IMR-90 (cell line): ENCODE measurements around the gene PADI2. TPM values are rescaled to one million over a fixed set of nuclear protein-coding genes. Genes with fewer than 3 reads are reported as not detected.

Experiments used
- ATAC-seq: fragments of 200-7000 bp; cut with Tn5 transposase; 2 replicates; pipeline ENCODE4 v1.9.1; 2020; ENCODE audit warnings: low read depth, mild to moderate bottlenecking, moderate library complexity
- BruUV-seq: library from RNA; stranded (reverse); fragments of 400-500 nt; replicated peaks from 2 replicates; lab custom pipeline; 2021; lab: Mats Ljungman, UMichigan
- CTCF ChIA-PET: fragments of 300-600 bp; formaldehyde crosslinking; extraction: SDS; loops from one replicate; lab custom pipeline; 2021; ENCODE audit warnings: antibody characterized with exemption; lab: Yijun Ruan, JAX
- POLR2A ChIA-PET: fragments of 300-600 bp; sonication (Branson Sonifier 250); formaldehyde crosslinking; loops from one replicate; lab custom pipeline; 2022; ENCODE audit warnings: antibody characterized with exemption; ENCODE audit not compliant: unreplicated experiment; lab: Charles Lee
- DNase-seq: peaks from one replicate; pipeline ENCODE4 v3.0.0; 2013
- H2AFZ ChIP-seq: replicated peaks from 2 replicates; pipeline ENCODE3; 2013; ENCODE audit warnings: low read length, mild to moderate bottlenecking; ENCODE audit not compliant: poor library complexity
- H2AK5ac ChIP-seq: 2 replicates; pipeline ENCODE4 v1.6.1; 2013; ENCODE audit warnings: low read depth, low read length, inconsistent platforms
- H2AK9ac ChIP-seq: replicated peaks from 2 replicates; pipeline ENCODE3; 2013; ENCODE audit warnings: mild to moderate bottlenecking, low read depth, low read length, moderate library complexity; ENCODE audit not compliant: poor library complexity
- H2BK120ac ChIP-seq: 2 replicates; pipeline ENCODE4 v1.6.1; 2013; ENCODE audit warnings: low read depth, low read length, inconsistent platforms
- H2BK15ac ChIP-seq: 3 replicates; pipeline ENCODE4 v1.6.1; 2013; ENCODE audit warnings: low read depth, low read length, inconsistent platforms
- H2BK20ac ChIP-seq: 2 replicates; pipeline ENCODE4 v1.6.1; 2013; ENCODE audit warnings: low read depth, mild to moderate bottlenecking, inconsistent platforms, low read length, moderate library complexity
- H2BK5ac ChIP-seq: 2 replicates; pipeline ENCODE4 v1.6.1; 2013; ENCODE audit warnings: mild to moderate bottlenecking, low read depth, low read length, inconsistent platforms; ENCODE audit not compliant: poor library complexity, severe bottlenecking
- H3K14ac ChIP-seq: replicated peaks from 2 replicates; pipeline ENCODE4 v1.6.1; 2013; ENCODE audit warnings: low read depth, low read length, inconsistent platforms
- H3K18ac ChIP-seq: 2 replicates; pipeline ENCODE4 v1.6.1; 2013; ENCODE audit warnings: low read depth, low read length, control low read depth
- H3K23ac ChIP-seq: 2 replicates; pipeline ENCODE4 v1.6.1; 2013; ENCODE audit warnings: low read depth, low read length, inconsistent platforms
- H3K27ac ChIP-seq: 2 replicates; pipeline ENCODE4 v1.5.1; 2013; ENCODE audit warnings: mild to moderate bottlenecking, control low read depth, low read length; ENCODE audit not compliant: insufficient read depth
- H3K27me3 ChIP-seq: 2 replicates; pipeline ENCODE4 v1.6.1; 2013; ENCODE audit warnings: low read length; ENCODE audit not compliant: control insufficient read depth, insufficient read depth
- H3K36me3 ChIP-seq: 2 replicates; pipeline ENCODE4 v1.6.1; 2013; ENCODE audit warnings: low read length, mixed read lengths; ENCODE audit not compliant: control insufficient read depth, insufficient read depth
- H3K4ac ChIP-seq: 2 replicates; pipeline ENCODE4 v1.6.1; 2013; ENCODE audit warnings: low read depth, low read length, inconsistent platforms
- H3K4me1 ChIP-seq: 2 replicates; pipeline ENCODE4 v1.6.1; 2013; ENCODE audit warnings: low read length, mixed read lengths; ENCODE audit not compliant: control insufficient read depth, insufficient read depth
- H3K4me2 ChIP-seq: 2 replicates; pipeline ENCODE4 v1.6.1; 2013; ENCODE audit warnings: low read depth, mild to moderate bottlenecking, control low read depth, low read length, moderate library complexity
- H3K4me3 ChIP-seq: 2 replicates; pipeline ENCODE4 v1.5.1; 2013; ENCODE audit warnings: low read depth, mild to moderate bottlenecking, control low read depth, low read length, moderate library complexity; ENCODE audit not compliant: insufficient read depth
- H3K56ac ChIP-seq: 2 replicates; pipeline ENCODE4 v1.6.1; 2013; ENCODE audit warnings: low read length, inconsistent platforms; ENCODE audit not compliant: insufficient read depth; ENCODE audit errors: extremely low read depth
- H3K79me1 ChIP-seq, 2 experiments: 2 replicates each; pipeline ENCODE4 v1.6.1; 2013; ENCODE audit warnings: low read length in 2 of 2, inconsistent platforms in 1 of 2, low read depth in 1 of 2
- H3K9ac ChIP-seq: 2 replicates; pipeline ENCODE4 v1.6.1; 2013; ENCODE audit warnings: low read depth, low read length, control low read depth
- H3K9me1 ChIP-seq: 2 replicates; pipeline ENCODE4 v1.6.1; 2013; ENCODE audit warnings: low read length, inconsistent platforms; ENCODE audit not compliant: insufficient read depth
- H3K9me3 ChIP-seq: 2 replicates; pipeline ENCODE4 v1.6.1; 2013; ENCODE audit warnings: low read length; ENCODE audit not compliant: control insufficient read depth, insufficient read depth
- H4K20me1 ChIP-seq: 2 replicates; pipeline ENCODE4 v1.6.1; 2013; ENCODE audit warnings: low read length, inconsistent platforms; ENCODE audit not compliant: insufficient read depth
- H4K5ac ChIP-seq: 2 replicates; pipeline ENCODE4 v1.6.1; 2013; ENCODE audit warnings: mild to moderate bottlenecking, low read depth, low read length, control low read depth
- H4K8ac ChIP-seq, 2 experiments: 2 replicates each; pipeline ENCODE4 v1.6.1; 2013; ENCODE audit warnings: low read depth in 2 of 2, low read length in 2 of 2, control low read depth in 1 of 2, inconsistent platforms in 1 of 2
- H4K91ac ChIP-seq: 2 replicates; pipeline ENCODE4 v1.6.1; 2013; ENCODE audit warnings: low read depth, low read length, inconsistent platforms; ENCODE audit not compliant: insufficient read depth
- BHLHE40 ChIP-seq: fragments of 150-350 bp; IDR thresholded peaks from 2 replicates; pipeline ENCODE4 v1.6.1; 2016; ENCODE audit warnings: mild to moderate bottlenecking, low read depth, low read length
- CEBPB ChIP-seq: IDR thresholded peaks from 2 replicates; pipeline ENCODE4 v1.6.1; 2012; ENCODE audit warnings: low read depth, low read length, improper control_type of control experiment
- CHD1 ChIP-seq: IDR thresholded peaks from 2 replicates; pipeline ENCODE4 v1.6.1; 2012; ENCODE audit warnings: low read depth, low read length, improper control_type of control experiment
- FOS ChIP-seq: fragments of 150-350 bp; IDR thresholded peaks from 2 replicates; pipeline ENCODE4 v1.6.1; 2016; ENCODE audit warnings: low read depth, low read length
- MAFK ChIP-seq: IDR thresholded peaks from 2 replicates; pipeline ENCODE4 v1.6.1; 2012; ENCODE audit warnings: low read depth, low read length, improper control_type of control experiment
- MAZ ChIP-seq: IDR thresholded peaks from 2 replicates; pipeline ENCODE4 v1.6.1; 2012; ENCODE audit warnings: low read depth, mild to moderate bottlenecking, low read length, improper control_type of control experiment, moderate library complexity, borderline replicate concordance
- MXI1 ChIP-seq: IDR thresholded peaks from 2 replicates; pipeline ENCODE4 v1.6.1; 2012; ENCODE audit warnings: low read depth, mild to moderate bottlenecking, low read length, moderate library complexity, borderline replicate concordance
- NFE2L2 ChIP-seq: fragments of 150-350 bp; IDR thresholded peaks from 2 replicates; pipeline ENCODE4 v1.6.1; 2016; ENCODE audit warnings: low read depth, mild to moderate bottlenecking, low read length
- POLR2A ChIP-seq: IDR thresholded peaks from 2 replicates; pipeline ENCODE4 v1.6.1; 2012; ENCODE audit warnings: mild to moderate bottlenecking, low read depth, low read length
- RAD21 ChIP-seq: IDR thresholded peaks from 2 replicates; pipeline ENCODE4 v1.6.1; 2012; ENCODE audit warnings: low read length, improper control_type of control experiment
- RCOR1 ChIP-seq: IDR thresholded peaks from 2 replicates; pipeline ENCODE4 v1.6.1; 2012; ENCODE audit warnings: mild to moderate bottlenecking, low read length, improper control_type of control experiment; ENCODE audit not compliant: insufficient replicate concordance
- RFX5 ChIP-seq: IDR thresholded peaks from 2 replicates; pipeline ENCODE4 v1.8.0; 2012; ENCODE audit warnings: low read depth, mild to moderate bottlenecking, low read length, moderate library complexity
- SMC3 ChIP-seq: fragments of 150-350 bp; IDR thresholded peaks from 2 replicates; pipeline ENCODE4 v1.6.1; 2016; ENCODE audit warnings: low read depth, mild to moderate bottlenecking, antibody characterized with exemption, low read length, moderate library complexity
- WGBS, 2 experiments: methylation state at CpG; one replicate each; pipeline versions ENCODE4 v1.1.5 to v1.1.7; 2013; ENCODE audit warnings: missing lambda C conversion rate in 2 of 2; ENCODE audit not compliant: insufficient read length in 1 of 2; ENCODE audit errors: extremely low coverage in 2 of 2; 5-methylcytosine and 5-hydroxymethylcytosine counted together
- dilution Hi-C: fragments of 300-500 bp; cut with HindIII; formaldehyde crosslinking; loops from one replicate; pipeline ENCODE4 v1.14.3; 2018; ENCODE audit warnings: low sequenced_read_pairs; ENCODE audit not compliant: unreplicated experiment
- in situ Hi-C: fragments of 300-500 bp; cut with MboI; formaldehyde crosslinking; loops from 3 replicates; pipeline ENCODE4 v1.14.3; 2019; ENCODE audit warnings: low sequenced_read_pairs, inconsistent platforms, mixed read lengths
- intact Hi-C: fragments of 100-400 bp; cut with micrococcal nuclease; formaldehyde crosslinking; loops from 2 replicates; pipeline ENCODE4 v1.10.0; 2022
- polyA plus RNA-seq, 3 experiments: library from polyadenylated mRNA; depleted of rRNA; stranded (reverse); fragments of >200 nt; gene quantifications; 2 replicates each; pipeline ENCODE4 v1.2.3, GENCODE V29; 2012; ENCODE audit warnings: low replicate concordance in 1 of 3
- total RNA-seq: library from RNA; depleted of rRNA; stranded (reverse); fragments of >200 nt; gene quantifications from 2 replicates; pipeline ENCODE4 v1.2.3, GENCODE V29; 2012
- TF ChIP-seq, protein P1 (sequence below): conservative IDR thresholded peaks from 2 replicates; pipeline ENCODE4 v1.5.1; 2012; ENCODE audit warnings: mild to moderate bottlenecking, low read depth, low read length, improper control_type of control experiment
- TF ChIP-seq, protein P2 (sequence below): fragments of 150-350 bp; IDR thresholded peaks from 2 replicates; pipeline ENCODE4 v1.6.1; 2016; ENCODE audit warnings: low read depth, mild to moderate bottlenecking, low read length, moderate library complexity, borderline replicate concordance
- TF ChIP-seq, protein P3 (sequence below): fragments of 150-350 bp; IDR thresholded peaks from 2 replicates; pipeline ENCODE4 v1.6.1; 2017; ENCODE audit warnings: mild to moderate bottlenecking, antibody characterized with exemption, low read length, low read depth

Gene PADI2
- total and polyA plus RNA-seq, 2 of the 4 experiments (the other 2 are of a cell fraction), result not detected

DNA sequence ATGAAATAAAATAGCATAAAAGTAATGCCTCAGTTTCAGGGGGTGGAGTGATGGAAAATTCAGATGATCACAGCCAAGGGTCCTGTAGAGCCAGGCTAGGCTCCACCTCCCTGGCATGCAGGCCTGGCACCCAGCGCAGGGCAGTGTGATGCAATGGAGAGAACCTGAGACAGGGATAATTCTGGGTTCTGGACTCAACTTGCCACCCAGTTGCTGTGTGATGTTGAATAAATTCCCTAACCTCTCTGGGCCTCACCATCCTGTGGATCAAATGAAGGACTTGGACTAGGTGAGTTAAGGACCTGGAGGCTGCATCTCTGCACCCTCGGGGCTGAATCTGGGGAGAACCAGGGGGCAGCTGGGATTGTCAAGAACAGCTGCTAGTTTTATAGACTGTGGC, 17.0 kb downstream of the PADI2 start:
- Histone ChIP-seq H4K5ac (no peak overlapping the region), H2BK15ac (no peak overlapping the region), H3K4ac (no peak overlapping the region), H3K56ac (no peak overlapping the region), H2BK5ac (no peak overlapping the region), H3K18ac (no peak overlapping the region), H3K9me1 (no peaks in the 10 kb centered on the region), H4K20me1 (no peaks in the 10 kb centered on the region), H4K91ac (no peak overlapping the region), H2BK120ac (no peak overlapping the region), H3K14ac (no peak overlapping the region), H2BK20ac (no peak overlapping the region), H3K79me1 (no peaks in the 10 kb centered on the region), H3K9ac (no peak overlapping the region), H2AFZ (peak overlapping the region; percentile 21), H3K9me3 (no peaks in the 10 kb centered on the region), H3K27ac (no peak overlapping the region), H4K8ac (no peak overlapping the region), H2AK5ac (no peak overlapping the region), H3K36me3 (no peaks in the 10 kb centered on the region), H3K23ac (no peak overlapping the region), H3K4me3 (no peak overlapping the region), H3K4me2 (no peak overlapping the region), H3K27me3 (peaks cover 51% of the 10 kb centered on the region), H3K4me1 (no peaks in the 10 kb centered on the region), H2AK9ac (no peak overlapping the region)
- ATAC-seq (no peak), DNase-seq (no peak)
- ChIA-PET CTCF (no interaction called here), POLR2A (no interaction called here)
- BruUV-seq, result no TSS peak
- in situ Hi-C loops, result no loop called here
- TF ChIP-seq MAZ, result no peak
- no peak for TF ChIP-seq RAD21
- TF ChIP-seq MAFK, result no peak
- TF ChIP-seq, protein P1, sequence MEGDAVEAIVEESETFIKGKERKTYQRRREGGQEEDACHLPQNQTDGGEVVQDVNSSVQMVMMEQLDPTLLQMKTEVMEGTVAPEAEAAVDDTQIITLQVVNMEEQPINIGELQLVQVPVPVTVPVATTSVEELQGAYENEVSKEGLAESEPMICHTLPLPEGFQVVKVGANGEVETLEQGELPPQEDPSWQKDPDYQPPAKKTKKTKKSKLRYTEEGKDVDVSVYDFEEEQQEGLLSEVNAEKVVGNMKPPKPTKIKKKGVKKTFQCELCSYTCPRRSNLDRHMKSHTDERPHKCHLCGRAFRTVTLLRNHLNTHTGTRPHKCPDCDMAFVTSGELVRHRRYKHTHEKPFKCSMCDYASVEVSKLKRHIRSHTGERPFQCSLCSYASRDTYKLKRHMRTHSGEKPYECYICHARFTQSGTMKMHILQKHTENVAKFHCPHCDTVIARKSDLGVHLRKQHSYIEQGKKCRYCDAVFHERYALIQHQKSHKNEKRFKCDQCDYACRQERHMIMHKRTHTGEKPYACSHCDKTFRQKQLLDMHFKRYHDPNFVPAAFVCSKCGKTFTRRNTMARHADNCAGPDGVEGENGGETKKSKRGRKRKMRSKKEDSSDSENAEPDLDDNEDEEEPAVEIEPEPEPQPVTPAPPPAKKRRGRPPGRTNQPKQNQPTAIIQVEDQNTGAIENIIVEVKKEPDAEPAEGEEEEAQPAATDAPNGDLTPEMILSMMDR, result no peak
- no peak for TF ChIP-seq FOS
- TF ChIP-seq, protein P2, sequence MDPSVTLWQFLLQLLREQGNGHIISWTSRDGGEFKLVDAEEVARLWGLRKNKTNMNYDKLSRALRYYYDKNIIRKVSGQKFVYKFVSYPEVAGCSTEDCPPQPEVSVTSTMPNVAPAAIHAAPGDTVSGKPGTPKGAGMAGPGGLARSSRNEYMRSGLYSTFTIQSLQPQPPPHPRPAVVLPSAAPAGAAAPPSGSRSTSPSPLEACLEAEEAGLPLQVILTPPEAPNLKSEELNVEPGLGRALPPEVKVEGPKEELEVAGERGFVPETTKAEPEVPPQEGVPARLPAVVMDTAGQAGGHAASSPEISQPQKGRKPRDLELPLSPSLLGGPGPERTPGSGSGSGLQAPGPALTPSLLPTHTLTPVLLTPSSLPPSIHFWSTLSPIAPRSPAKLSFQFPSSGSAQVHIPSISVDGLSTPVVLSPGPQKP, result no peak
- no peak for TF ChIP-seq CHD1
- TF ChIP-seq, protein P3, sequence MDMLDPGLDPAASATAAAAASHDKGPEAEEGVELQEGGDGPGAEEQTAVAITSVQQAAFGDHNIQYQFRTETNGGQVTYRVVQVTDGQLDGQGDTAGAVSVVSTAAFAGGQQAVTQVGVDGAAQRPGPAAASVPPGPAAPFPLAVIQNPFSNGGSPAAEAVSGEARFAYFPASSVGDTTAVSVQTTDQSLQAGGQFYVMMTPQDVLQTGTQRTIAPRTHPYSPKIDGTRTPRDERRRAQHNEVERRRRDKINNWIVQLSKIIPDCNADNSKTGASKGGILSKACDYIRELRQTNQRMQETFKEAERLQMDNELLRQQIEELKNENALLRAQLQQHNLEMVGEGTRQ, result no peak
- no peak for TF ChIP-seq NFE2L2
- no peak for TF ChIP-seq RCOR1
- no peak for TF ChIP-seq SMC3
- no peak for TF ChIP-seq BHLHE40
- TF ChIP-seq POLR2A, result no peak
- no peak for TF ChIP-seq CEBPB
- TF ChIP-seq MXI1, result no peak
- TF ChIP-seq RFX5, result no peak
- intact Hi-C loops, result no loop called here
- dilution Hi-C loops, result no loop called here
- WGBS, 2 experiments, result no CpG with 5 or more reads among the region's 2 CpGs
